ENCODE data around the gene GTF2H4.

GTF2H4 gene

DNA sequence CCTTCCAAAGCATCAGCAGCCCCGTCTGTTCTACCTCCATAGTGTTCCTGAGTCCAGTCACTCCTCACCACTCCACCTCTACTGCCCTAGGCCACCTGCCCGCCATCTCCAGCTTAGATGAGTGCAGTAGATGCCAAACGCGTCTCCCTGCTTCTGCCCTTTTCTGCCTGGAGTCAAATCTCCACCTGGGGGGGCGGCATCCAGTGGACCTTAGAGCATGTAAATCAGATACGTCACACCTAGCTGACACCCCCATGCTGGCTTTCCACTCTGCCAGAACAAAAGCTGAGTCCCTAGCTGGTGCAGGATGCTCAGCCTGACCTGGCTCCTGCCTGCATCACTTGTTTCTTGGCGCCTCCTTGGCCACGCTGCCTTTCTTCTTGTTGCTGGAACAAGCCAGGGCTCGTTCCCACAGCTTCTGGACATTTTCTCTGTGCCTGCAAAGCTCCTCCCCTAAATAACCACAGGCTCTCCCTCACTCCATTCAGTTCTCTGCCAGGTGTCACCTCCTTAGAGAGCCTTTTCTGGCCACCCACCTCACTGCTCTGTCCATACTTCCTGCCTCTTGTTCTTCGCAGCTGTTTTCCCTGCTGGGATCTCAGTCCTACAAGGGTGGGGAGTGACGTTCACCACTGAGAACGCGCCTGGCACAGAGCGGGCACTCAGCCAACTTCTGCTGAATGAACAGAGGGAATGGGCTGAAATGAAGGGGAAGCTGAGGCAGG lies 17.9 kb upstream of the GTF2H4 start:
- no peak for DNase-seq (ENCODE audit: low read depth, low spot score)
- ChIA-PET CTCF (interaction anchor here (0.7 to 3.7 kb wide), 13 partner anchors 8 to 197 kb away, joined by 3 to 18 read pairs (median 6); no protein-coding TSS in a partner anchor), POLR2A (no interaction called here)

DNA sequence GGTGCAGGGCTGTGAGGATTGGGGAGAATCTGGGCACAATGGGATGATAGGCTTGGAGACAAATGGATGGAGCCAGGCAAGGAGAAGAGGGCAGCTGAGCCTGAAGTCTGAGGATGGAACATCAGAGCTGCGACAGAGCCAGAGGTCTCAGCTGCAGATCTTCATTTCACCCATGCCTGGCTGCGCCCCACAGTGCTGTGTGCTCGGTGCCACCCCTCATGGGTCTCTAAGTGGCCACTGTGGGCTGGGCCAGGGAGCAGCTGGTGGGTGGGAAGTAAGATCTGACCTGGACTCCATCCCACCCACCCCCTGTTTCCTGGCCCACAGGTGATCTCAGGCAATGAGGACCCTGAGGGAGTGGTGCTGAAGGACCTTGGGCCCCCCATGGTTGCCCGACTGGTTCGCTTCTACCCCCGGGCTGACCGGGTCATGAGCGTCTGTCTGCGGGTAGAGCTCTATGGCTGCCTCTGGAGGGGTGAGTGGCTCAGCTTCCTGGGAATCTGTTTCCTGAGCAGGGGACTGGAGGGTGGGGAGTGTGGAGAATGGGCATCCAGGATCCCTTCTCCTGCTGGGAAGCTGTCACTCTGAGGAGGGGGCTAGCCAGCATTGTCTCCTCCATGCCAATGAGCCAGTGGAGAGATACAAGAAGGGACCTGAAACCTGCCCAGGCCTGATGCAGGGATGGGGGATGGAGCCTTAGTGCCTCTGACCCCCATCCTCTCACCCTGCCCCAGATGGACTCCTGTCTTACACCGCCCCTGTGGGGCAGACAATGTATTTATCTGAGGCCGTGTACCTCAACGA lies 17.2 kb upstream of the GTF2H4 start:
- ChIA-PET CTCF (interaction anchor here (1.0 to 2.8 kb wide), 8 partner anchors 8 to 196 kb away, joined by 3 to 18 read pairs (median 8); no protein-coding TSS in a partner anchor), POLR2A (no interaction called here)
- no peak overlapping the region for H3K4me3 ChIP-seq (ENCODE audit: low read depth, low read length)
- DNase-seq (ENCODE audit: low read depth, low spot score): no peak
- TF ChIP-seq, protein P1, sequence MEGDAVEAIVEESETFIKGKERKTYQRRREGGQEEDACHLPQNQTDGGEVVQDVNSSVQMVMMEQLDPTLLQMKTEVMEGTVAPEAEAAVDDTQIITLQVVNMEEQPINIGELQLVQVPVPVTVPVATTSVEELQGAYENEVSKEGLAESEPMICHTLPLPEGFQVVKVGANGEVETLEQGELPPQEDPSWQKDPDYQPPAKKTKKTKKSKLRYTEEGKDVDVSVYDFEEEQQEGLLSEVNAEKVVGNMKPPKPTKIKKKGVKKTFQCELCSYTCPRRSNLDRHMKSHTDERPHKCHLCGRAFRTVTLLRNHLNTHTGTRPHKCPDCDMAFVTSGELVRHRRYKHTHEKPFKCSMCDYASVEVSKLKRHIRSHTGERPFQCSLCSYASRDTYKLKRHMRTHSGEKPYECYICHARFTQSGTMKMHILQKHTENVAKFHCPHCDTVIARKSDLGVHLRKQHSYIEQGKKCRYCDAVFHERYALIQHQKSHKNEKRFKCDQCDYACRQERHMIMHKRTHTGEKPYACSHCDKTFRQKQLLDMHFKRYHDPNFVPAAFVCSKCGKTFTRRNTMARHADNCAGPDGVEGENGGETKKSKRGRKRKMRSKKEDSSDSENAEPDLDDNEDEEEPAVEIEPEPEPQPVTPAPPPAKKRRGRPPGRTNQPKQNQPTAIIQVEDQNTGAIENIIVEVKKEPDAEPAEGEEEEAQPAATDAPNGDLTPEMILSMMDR (IDR thresholded peaks at IDR 0.05; ENCODE audit: insufficient read depth, low read length, missing control alignments): no peak

More for the DNA sequence above, 17.9 kb upstream of the GTF2H4 start:
- TF ChIP-seq, protein P1 (IDR thresholded peaks at IDR 0.05; ENCODE audit: insufficient read depth, low read length, missing control alignments): no peak
- H3K4me3 ChIP-seq (ENCODE audit: low read depth, low read length): no peak overlapping the region

DNA sequence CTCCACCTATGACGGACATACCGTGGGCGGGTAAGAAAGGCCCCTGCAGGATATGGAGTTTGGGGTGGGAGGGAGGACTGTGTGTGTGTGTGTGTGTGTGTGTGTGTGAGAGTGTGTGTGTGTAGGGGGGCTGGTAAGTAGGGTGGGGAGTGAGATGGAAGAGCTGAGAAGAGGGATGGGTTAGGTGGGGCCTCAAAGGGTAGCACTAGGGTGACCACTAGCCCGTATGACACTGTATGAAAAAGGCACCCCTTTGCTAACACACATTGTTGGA lies 16.6 kb upstream of the GTF2H4 start:
- TF ChIP-seq, protein P1 (IDR thresholded peaks at IDR 0.05; ENCODE audit: insufficient read depth, low read length, missing control alignments): no peak
- no peak overlapping the region for H3K4me3 ChIP-seq (ENCODE audit: low read depth, low read length)
- no peak for DNase-seq (ENCODE audit: low read depth, low spot score)
- CTCF ChIA-PET: interaction anchor here (1.0 to 2.3 kb wide), 4 partner anchors 9 to 24 kb away, joined by 3 to 9 read pairs (median 4); no protein-coding TSS in a partner anchor
- POLR2A ChIA-PET: no interaction called here

DNA sequence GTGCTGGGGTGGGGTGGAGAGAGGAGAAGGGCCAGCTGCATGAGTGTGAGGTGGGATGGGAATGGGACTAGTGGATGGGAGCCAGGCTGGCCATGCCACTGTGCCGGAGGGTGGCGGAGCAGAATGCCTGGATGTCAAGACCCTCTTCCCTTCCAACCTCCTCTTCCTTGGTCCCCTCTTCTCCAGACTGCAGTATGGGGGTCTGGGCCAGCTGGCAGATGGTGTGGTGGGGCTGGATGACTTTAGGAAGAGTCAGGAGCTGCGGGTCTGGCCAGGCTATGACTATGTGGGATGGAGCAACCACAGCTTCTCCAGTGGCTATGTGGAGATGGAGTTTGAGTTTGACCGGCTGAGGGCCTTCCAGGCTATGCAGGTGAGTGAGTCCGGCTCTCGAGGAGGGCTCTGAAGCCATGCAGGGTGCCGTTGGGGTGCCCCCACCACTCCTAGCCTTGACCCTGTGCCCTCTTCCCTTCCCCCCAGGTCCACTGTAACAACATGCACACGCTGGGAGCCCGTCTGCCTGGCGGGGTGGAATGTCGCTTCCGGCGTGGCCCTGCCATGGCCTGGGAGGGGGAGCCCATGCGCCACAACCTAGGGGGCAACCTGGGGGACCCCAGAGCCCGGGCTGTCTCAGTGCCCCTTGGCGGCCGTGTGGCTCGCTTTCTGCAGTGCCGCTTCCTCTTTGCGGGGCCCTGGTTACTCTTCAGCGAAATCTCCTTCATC lies 16.0 kb upstream of the GTF2H4 start:
- POLR2A ChIA-PET: no interaction called here
- no peak for DNase-seq (ENCODE audit: low read depth, low spot score)

DNA sequence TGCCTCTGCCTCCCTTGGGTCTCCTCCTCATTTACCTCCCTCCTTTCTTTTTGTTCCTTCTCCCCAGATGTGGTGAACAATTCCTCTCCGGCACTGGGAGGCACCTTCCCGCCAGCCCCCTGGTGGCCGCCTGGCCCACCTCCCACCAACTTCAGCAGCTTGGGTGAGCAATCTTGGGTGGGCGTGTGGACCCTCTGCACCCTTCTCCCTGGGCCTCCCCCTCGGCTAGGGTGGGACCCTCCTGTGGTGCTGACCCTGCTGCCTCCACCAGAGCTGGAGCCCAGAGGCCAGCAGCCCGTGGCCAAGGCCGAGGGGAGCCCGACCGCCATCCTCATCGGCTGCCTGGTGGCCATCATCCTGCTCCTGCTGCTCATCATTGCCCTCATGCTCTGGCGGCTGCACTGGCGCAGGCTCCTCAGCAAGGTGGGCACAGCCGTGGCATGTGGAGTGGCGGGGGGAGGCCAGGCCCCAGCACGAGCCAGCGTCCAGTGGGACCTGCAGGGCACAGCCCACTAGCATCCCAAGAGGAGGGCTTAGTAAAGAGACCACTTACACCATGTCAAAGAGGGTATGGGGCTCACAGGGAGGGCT lies 14.9 kb upstream of the GTF2H4 start:
- TF ChIP-seq, protein P1 (IDR thresholded peaks at IDR 0.05; ENCODE audit: insufficient read depth, low read length, missing control alignments): peak; percentile 14
- POLR2A ChIA-PET: no interaction called here
- H3K4me3 ChIP-seq (ENCODE audit: low read depth, low read length): no peak overlapping the region
- no peak for DNase-seq (ENCODE audit: low read depth, low spot score)
- CTCF ChIA-PET: interaction anchor here (1.3 to 1.4 kb wide), 2 partner anchors 18 to 176 kb away, joined by 3 read pairs; no protein-coding TSS in a partner anchor

More for the DNA sequence above, 16.0 kb upstream of the GTF2H4 start:
- TF ChIP-seq, protein P1 (IDR thresholded peaks at IDR 0.05; ENCODE audit: insufficient read depth, low read length, missing control alignments): no peak
- CTCF ChIA-PET: interaction anchor here (1.0 to 2.3 kb wide), 3 partner anchors 13 to 23 kb away, joined by 3 to 9 read pairs (median 3); no protein-coding TSS in a partner anchor
- H3K4me3 ChIP-seq (ENCODE audit: low read depth, low read length): no peak overlapping the region
